Measurements from ENCODE around the gene ACTG2. TPM values are rescaled to one million over a fixed set of nuclear protein-coding genes. Genes with fewer than 3 reads are reported as not detected.

ACTG2 gene
- total RNA-seq, 4 donors from 2014 or later, result 2,261 to 5,929 (median 3,123) TPM

GRCh38 chr2:73961823-73962615, 69.2 kb downstream of the ACTG2 start:
- Histone ChIP-seq H3K4me1 (no peaks in the 10 kb centered on the region), H3K27ac (no peak overlapping the region), H3K9me3 (peaks cover 0 to 4% (median 0%) of the 10 kb centered on the region in 3 donors), H3K27me3 (no peaks in the 10 kb centered on the region), H3K36me3 (peaks cover 0 to 41% of the 10 kb centered on the region in 2 donors), H3K4me3 (no peak overlapping the region)
- TF ChIP-seq POLR2AphosphoS5 (IDR thresholded peaks at IDR 0.05) (no peak), POLR2A (IDR thresholded peaks at IDR 0.05) (no peak), CTCF (IDR thresholded peaks at IDR 0.05) (no peak), EP300 (IDR thresholded peaks at IDR 0.05) (no peak)
- 84 to 86% methylated on average over 10 to 11 of the region's 12 CpGs for WGBS, 2 donors (ENCODE audit: low coverage in 1 of 2)
- ATAC-seq, result no peak

DNA sequence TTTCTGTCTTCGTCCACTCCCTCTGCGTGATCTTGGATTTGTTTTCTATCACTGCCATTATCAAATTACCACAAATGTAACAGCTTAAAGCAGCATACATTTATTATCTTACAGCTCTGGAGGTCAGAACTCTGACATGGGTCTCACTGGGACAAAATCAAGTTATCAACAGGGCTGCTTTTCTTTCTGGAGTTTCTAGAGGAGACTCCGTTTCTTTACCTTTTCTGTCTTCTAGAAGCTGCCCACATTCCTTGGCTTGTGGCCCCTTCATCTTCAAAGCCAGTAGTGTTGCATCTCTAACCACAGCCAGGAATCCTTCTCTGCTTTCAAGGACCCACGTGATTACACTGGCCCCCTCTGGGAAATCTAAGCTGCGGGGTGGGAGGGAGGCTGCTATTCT, 70.0 kb downstream of the ACTG2 start:
- Histone ChIP-seq H3K9me3 (peaks cover 0 to 4% (median 0%) of the 10 kb centered on the region in 3 donors), H3K27ac (no peak overlapping the region), H3K36me3 (peaks cover 0 to 33% of the 10 kb centered on the region in 2 donors), H3K4me3 (no peak overlapping the region), H3K4me1 (no peaks in the 10 kb centered on the region), H3K27me3 (no peaks in the 10 kb centered on the region)
- 59 to 73% methylated on average over 3 to 5 of the region's 5 CpGs for WGBS, 2 donors (ENCODE audit: low coverage in 1 of 2)
- no peak for ATAC-seq
- no peak for TF ChIP-seq POLR2AphosphoS5 (IDR thresholded peaks at IDR 0.05)
- TF ChIP-seq POLR2A (IDR thresholded peaks at IDR 0.05), result no peak
- no peak for TF ChIP-seq EP300 (IDR thresholded peaks at IDR 0.05)
- TF ChIP-seq CTCF (IDR thresholded peaks at IDR 0.05), result no peak

DNA sequence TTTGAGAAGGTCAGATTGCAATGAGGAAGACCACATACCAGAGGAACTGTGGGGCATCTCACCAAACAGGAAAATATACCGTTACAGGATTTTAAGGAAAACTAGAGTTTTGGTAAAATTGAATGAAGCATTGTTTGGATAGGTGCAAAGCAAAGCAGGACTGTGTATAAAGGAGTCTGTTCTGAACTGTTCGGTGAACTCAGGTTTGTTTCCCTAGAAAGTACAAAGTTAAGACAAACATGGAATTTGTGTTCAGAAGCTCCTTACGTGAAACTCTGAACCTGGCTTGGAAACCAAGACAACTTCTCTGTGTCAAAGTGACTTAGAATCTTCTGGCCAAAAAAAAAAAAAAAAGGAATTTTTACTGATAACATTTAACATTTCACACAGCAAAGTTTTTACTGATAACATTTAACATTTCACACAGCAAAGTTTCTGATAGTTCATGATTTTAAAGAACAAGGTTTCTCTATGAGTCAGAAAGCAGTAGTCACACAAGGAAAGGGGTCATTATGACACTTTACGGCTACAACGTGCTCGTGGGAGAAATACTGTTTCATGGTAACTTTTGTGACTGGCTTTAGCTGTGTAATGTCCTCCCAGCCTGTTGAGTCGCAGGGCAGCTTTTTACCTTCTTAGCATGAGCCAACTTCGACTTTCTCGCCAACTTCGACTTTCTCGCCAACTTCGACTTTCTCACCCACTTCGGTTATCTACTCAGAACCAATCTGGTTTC, 70.7 kb downstream of the ACTG2 start:
- Histone ChIP-seq H3K9me3 (peaks cover 0 to 4% (median 0%) of the 10 kb centered on the region in 3 donors), H3K4me3 (no peak overlapping the region), H3K27me3 (no peaks in the 10 kb centered on the region), H3K4me1 (no peaks in the 10 kb centered on the region), H3K36me3 (peaks cover 0 to 25% of the 10 kb centered on the region in 2 donors), H3K27ac (no peak overlapping the region)
- TF ChIP-seq POLR2AphosphoS5 (IDR thresholded peaks at IDR 0.05) (no peak), CTCF (IDR thresholded peaks at IDR 0.05) (no peak), EP300 (IDR thresholded peaks at IDR 0.05) (no peak), POLR2A (IDR thresholded peaks at IDR 0.05) (no peak)
- WGBS, 2 donors (ENCODE audit: low coverage in 1 of 2), result 81 to 90% methylated on average over 9 to 13 of the region's 13 CpGs
- no peak for ATAC-seq

GRCh38 chr2:73964223-73964622, 71.4 kb downstream of the ACTG2 start:
- Histone ChIP-seq H3K36me3 (peaks cover 0 to 19% of the 10 kb centered on the region in 2 donors), H3K4me3 (no peak overlapping the region), H3K27me3 (no peaks in the 10 kb centered on the region), H3K4me1 (no peaks in the 10 kb centered on the region), H3K9me3 (peaks cover 0 to 4% (median 0%) of the 10 kb centered on the region in 3 donors), H3K27ac (no peak overlapping the region)
- TF ChIP-seq EP300 (IDR thresholded peaks at IDR 0.05), result no peak
- no peak for TF ChIP-seq POLR2A (IDR thresholded peaks at IDR 0.05)
- TF ChIP-seq POLR2AphosphoS5 (IDR thresholded peaks at IDR 0.05), result no peak
- TF ChIP-seq CTCF (IDR thresholded peaks at IDR 0.05), result no peak
- ATAC-seq, result no peak
- WGBS, 2 donors (ENCODE audit: low coverage in 1 of 2), result 80 to 92% methylated on average over 2 of the region's 2 CpGs

Data from gastroesophageal sphincter (tissue), 4 donors.